DLD1 (cell line): ENCODE data around the gene DPH5.

Experiments used
- in situ Hi-C: cut with HindIII; loops from 2 replicates; pipeline ENCODE4 v1.10.0; 2017; ENCODE audit warnings: low sequenced_read_pairs

DPH5 gene

GRCh38 chr1:100943533-100943932, 82.1 kb downstream of the DPH5 start:
- in situ Hi-C loops, result no loop called here

- in situ Hi-C loops, result no loop called here
These were observed 83.1 kb downstream of the DPH5 start for GRCh38 chr1:100942304-100943046.

- in situ Hi-C loops, result no loop called here
These were observed 83.9 kb downstream of the DPH5 start for GRCh38 chr1:100941580-100942216.

- in situ Hi-C loops, result no loop called here
These were observed 84.5 kb downstream of the DPH5 start for GRCh38 chr1:100941098-100941527.
